H9 (cell line): ENCODE measurements around the gene DAPK1. TPM values are rescaled to one million over a fixed set of nuclear protein-coding genes. Genes with fewer than 3 reads are reported as not detected.
"Not testable (repeated sequence)": the region's sequence is repeated elsewhere in the genome, so short reads cannot be mapped to it uniquely, and the experiment has no call there.

Experiments
- DNase-seq: peaks from one replicate; pipeline ENCODE4 v3.0.0-alpha.2; 2017
- H2AFZ ChIP-seq: one replicate; pipeline ENCODE4 v1.6.1; 2013; ENCODE audit warnings: mild to moderate bottlenecking, low read length, control low read depth, moderate library complexity
- H2AK5ac ChIP-seq: 2 replicates; pipeline ENCODE4 v1.6.1; 2013; ENCODE audit warnings: low read length, control low read depth, mixed read lengths; ENCODE audit not compliant: insufficient read length
- H2BK120ac ChIP-seq: one replicate; pipeline ENCODE4 v1.6.1; 2013; ENCODE audit warnings: low read depth, mild to moderate bottlenecking, low read length, control low read depth, inconsistent platforms; ENCODE audit not compliant: poor library complexity, severe bottlenecking
- H2BK12ac ChIP-seq: 2 replicates; pipeline ENCODE4 v1.6.1; 2013; ENCODE audit warnings: low read length, control low read depth, mixed read lengths, low read depth; ENCODE audit not compliant: insufficient read length
- H2BK15ac ChIP-seq: 2 replicates; pipeline ENCODE4 v1.6.1; 2013; ENCODE audit warnings: low read depth, low read length, control low read depth
- H2BK20ac ChIP-seq: one replicate; pipeline ENCODE4 v1.6.1; 2013; ENCODE audit warnings: low read depth, mild to moderate bottlenecking, low read length, control low read depth, inconsistent platforms; ENCODE audit not compliant: poor library complexity, severe bottlenecking
- H2BK5ac ChIP-seq: 2 replicates; pipeline ENCODE4 v1.6.1; 2013; ENCODE audit warnings: low read length, control low read depth, mixed read lengths; ENCODE audit not compliant: insufficient read length
- H3K14ac ChIP-seq: 2 replicates; pipeline ENCODE4 v1.6.1; 2013; ENCODE audit warnings: low read length, control low read depth; ENCODE audit not compliant: insufficient read depth
- H3K18ac ChIP-seq: 2 replicates; pipeline ENCODE4 v1.6.1; 2013; ENCODE audit warnings: low read depth, mild to moderate bottlenecking, mixed read lengths, low read length, control low read depth; ENCODE audit not compliant: insufficient read length
- H3K23ac ChIP-seq: 2 replicates; pipeline ENCODE4 v1.6.1; 2013; ENCODE audit warnings: low read length, control low read depth, mixed read lengths, low read depth; ENCODE audit not compliant: insufficient read length
- H3K23me2 ChIP-seq: 2 replicates; pipeline ENCODE4 v1.6.1; 2013; ENCODE audit warnings: low read depth, mild to moderate bottlenecking, mixed read lengths, low read length, control low read depth; ENCODE audit not compliant: insufficient read length, poor library complexity, severe bottlenecking
- H3K27ac ChIP-seq: 2 replicates; pipeline ENCODE4 v1.5.1; 2013; ENCODE audit warnings: low read length, control low read depth, mixed read lengths, low read depth; ENCODE audit not compliant: insufficient read length
- H3K27me3 ChIP-seq: 2 replicates; pipeline ENCODE4 v1.6.1; 2013; ENCODE audit warnings: low read length, control low read depth, inconsistent platforms; ENCODE audit not compliant: insufficient read depth
- H3K4ac ChIP-seq: 2 replicates; pipeline ENCODE4 v1.6.1; 2013; ENCODE audit warnings: low read depth, mild to moderate bottlenecking, control low read depth, inconsistent platforms, low read length, moderate library complexity
- H3K4me1 ChIP-seq: 2 replicates; pipeline ENCODE4 v1.6.1; 2013; ENCODE audit warnings: low read length, control low read depth, inconsistent platforms; ENCODE audit not compliant: insufficient read depth
- H3K4me2 ChIP-seq: 2 replicates; pipeline ENCODE4 v1.6.1; 2013; ENCODE audit warnings: low read length, control low read depth, mixed read lengths; ENCODE audit not compliant: insufficient read length, insufficient read depth
- H3K56ac ChIP-seq: 2 replicates; pipeline ENCODE4 v1.6.1; 2013; ENCODE audit warnings: low read depth, mild to moderate bottlenecking, mixed read lengths, low read length, control low read depth; ENCODE audit not compliant: insufficient read length
- H3K79me1 ChIP-seq: 2 replicates; pipeline ENCODE4 v1.6.1; 2013; ENCODE audit warnings: low read depth, mild to moderate bottlenecking, moderate library complexity, low read length, control low read depth, inconsistent platforms; ENCODE audit not compliant: insufficient read depth, poor library complexity, severe bottlenecking
- H3K79me2 ChIP-seq: 2 replicates; pipeline ENCODE4 v1.6.1; 2013; ENCODE audit warnings: low read length, control low read depth, inconsistent platforms; ENCODE audit not compliant: insufficient read depth
- H3K9ac ChIP-seq: 2 replicates; pipeline ENCODE4 v1.6.1; 2013; ENCODE audit warnings: low read length, control low read depth, mixed read lengths; ENCODE audit not compliant: insufficient read length; ENCODE audit errors: extremely low read depth
- H3K9me3 ChIP-seq: one replicate; pipeline ENCODE4 v1.6.1; 2013; ENCODE audit warnings: low read depth, low read length, inconsistent platforms; ENCODE audit not compliant: control insufficient read depth
- H3T11ph ChIP-seq: one replicate; pipeline ENCODE4 v1.6.1; 2013; ENCODE audit warnings: mild to moderate bottlenecking, low read length, control low read depth, inconsistent platforms
- H4K20me1 ChIP-seq: one replicate; pipeline ENCODE4 v1.6.1; 2013; ENCODE audit not compliant: control insufficient read depth, insufficient read length, insufficient read depth
- H4K5ac ChIP-seq: 2 replicates; pipeline ENCODE4 v1.6.1; 2013; ENCODE audit warnings: low read depth, mild to moderate bottlenecking, mixed read lengths, low read length, control low read depth; ENCODE audit not compliant: insufficient read length
- H4K8ac ChIP-seq: replicated peaks from 2 replicates; pipeline ENCODE4 v1.6.1; 2013; ENCODE audit warnings: low read length, control low read depth, mixed read lengths, low read depth; ENCODE audit not compliant: insufficient read length
- H4K91ac ChIP-seq: 2 replicates; pipeline ENCODE4 v1.6.1; 2013; ENCODE audit warnings: low read depth, mild to moderate bottlenecking, moderate library complexity, mixed read lengths, low read length, control low read depth; ENCODE audit not compliant: insufficient read length
- H3K27ac Mint-ChIP-seq, 3 experiments: 2 replicates in 2 of 3; 3 replicates in 1 of 3; pipeline ENCODE4 v1.8.0; 2020 to 2021; ENCODE audit warnings: mixed read lengths in 3 of 3, mild to moderate bottlenecking in 1 of 3, moderate library complexity in 1 of 3
- H3K27me3 Mint-ChIP-seq: 2 replicates; pipeline ENCODE4 v1.8.0; 2021; ENCODE audit warnings: low read depth, mild to moderate bottlenecking, moderate library complexity, mixed read lengths
- H3K36me3 Mint-ChIP-seq, 3 experiments: 2 replicates in 2 of 3; 3 replicates in 1 of 3; pipeline ENCODE4 v1.8.0; 2020 to 2021; ENCODE audit warnings: low read depth in 3 of 3, mixed read lengths in 3 of 3; ENCODE audit not compliant: insufficient read depth in 1 of 3
- H3K4me1 Mint-ChIP-seq, 2 experiments: 2 replicates each; pipeline ENCODE4 v1.8.0; 2020; ENCODE audit warnings: mixed read lengths in 2 of 2
- H3K4me3 Mint-ChIP-seq, 2 experiments: 2 replicates in 1 of 2; 3 replicates in 1 of 2; pipeline ENCODE4 v1.8.0; 2020 to 2021; ENCODE audit warnings: mild to moderate bottlenecking in 2 of 2, mixed read lengths in 2 of 2, moderate library complexity in 1 of 2
- H3K9me3 Mint-ChIP-seq, 2 experiments: 2 replicates in 1 of 2; 3 replicates in 1 of 2; pipeline ENCODE4 v1.8.0; 2020; ENCODE audit warnings: mild to moderate bottlenecking in 2 of 2, mixed read lengths in 2 of 2, moderate library complexity in 1 of 2
- CTCF ChIP-seq: fragments of 200-600 bp; sonication (generic); conservative IDR thresholded peaks from 3 replicates; pipeline ENCODE4 v1.8.0; 2021; ENCODE audit warnings: antibody characterized with exemption, mild to moderate bottlenecking
- WGBS: extraction: QIAGEN DNeasy Blood & Tissue Kit; methylation state at CpG from one replicate; pipeline ENCODE4 v1.1.7; 2013; ENCODE audit warnings: missing lambda C conversion rate, low lambda C conversion rate, mixed read lengths; ENCODE audit not compliant: insufficient read length; ENCODE audit errors: extremely low coverage; 5-methylcytosine and 5-hydroxymethylcytosine counted together
- total RNA-seq: library from RNA; stranded (reverse); gene quantifications from 2 replicates; pipeline ENCODE4 v1.2.1, GENCODE V29; 2021

The DAPK1 gene
- total RNA-seq, 1 experiment from 2014 or later = 79.4 TPM

GRCh38 chr9:87500491-87501270 is 3.0 kb downstream of the DAPK1 start:
- peak overlapping the region in 1 of 3 experiments; percentile 52; a peak in 2 of 7 replicates for H3K27ac Mint-ChIP-seq
- Histone ChIP-seq H3K23me2 (peaks cover 11% of the 10 kb centered on the region), H4K5ac (no peak overlapping the region), H2BK15ac (no peak overlapping the region), H3K18ac (no peak overlapping the region), H3K4me2 (no peak overlapping the region), H3K4me1 (no peaks in the 10 kb centered on the region), H3K79me2 (peaks cover 13% of the 10 kb centered on the region; the same call in 1 of the 2 replicates), H3K23ac (no peak overlapping the region), H3K27me3 (no peaks in the 10 kb centered on the region), H3K9me3 (no peaks in the 10 kb centered on the region), H3K9ac (no peak overlapping the region), H2BK120ac (no peak overlapping the region), H2AFZ (no peak overlapping the region), H2BK12ac (no peak overlapping the region), H4K8ac (no peak overlapping the region), H2AK5ac (no peak overlapping the region), H3K56ac (no peak overlapping the region), H3K79me1 (peaks cover 3% of the 10 kb centered on the region), H3K14ac (no peak overlapping the region), H3K27ac (no peak overlapping the region), H4K20me1 (no peaks in the 10 kb centered on the region), H3K4ac (no peak overlapping the region), H4K91ac (no peak overlapping the region), H3T11ph (no peak overlapping the region), H2BK20ac (no peak overlapping the region), H2BK5ac (no peak overlapping the region)
- peak overlapping the region; percentile 90 to 94; a peak in 4 of 5 replicates for H3K4me3 Mint-ChIP-seq
- 100% methylated on average over 1 of the region's 7 CpGs for WGBS
- peaks cover 39 to 40% of the 10 kb centered on the region in 2 experiments for H3K4me1 Mint-ChIP-seq
- DNase-seq = no peak
- H3K36me3 Mint-ChIP-seq = peaks cover 36 to 43% (median 37%) of the 10 kb centered on the region in 3 experiments
- peaks cover 0 to 3% of the 10 kb centered on the region in 2 experiments; a peak in 1 of 5 replicates for H3K9me3 Mint-ChIP-seq
- peaks cover 10% of the 10 kb centered on the region for H3K27me3 Mint-ChIP-seq
- no peak; the same call in 1 of the 3 replicates for TF ChIP-seq CTCF

- H3K56ac ChIP-seq, H3K79me1 ChIP-seq, H3K4me1 ChIP-seq, H3K27ac Mint-ChIP-seq, H3K18ac ChIP-seq, H3K27ac ChIP-seq, H3K9me3 ChIP-seq, H3K27me3 Mint-ChIP-seq, H3K23ac ChIP-seq, H2AFZ ChIP-seq, H4K91ac ChIP-seq, H3T11ph ChIP-seq, H2BK120ac ChIP-seq, H4K5ac ChIP-seq, H4K20me1 ChIP-seq, H2BK20ac ChIP-seq, H4K8ac ChIP-seq, H3K4me3 Mint-ChIP-seq, H3K14ac ChIP-seq, H3K27me3 ChIP-seq, H3K9me3 Mint-ChIP-seq, H2AK5ac ChIP-seq, DNase-seq, H2BK15ac ChIP-seq, H2BK5ac ChIP-seq, H2BK12ac ChIP-seq, H3K4me2 ChIP-seq, H3K9ac ChIP-seq, H3K4ac ChIP-seq: not testable (repeated sequence)
- Histone ChIP-seq H3K23me2 (peaks cover 11% of the 10 kb centered on the region), H3K79me2 (peaks cover 13% of the 10 kb centered on the region; the same call in 1 of the 2 replicates)
- Mint-ChIP-seq H3K4me1 (peaks cover 37 to 38% of the 10 kb centered on the region in 2 experiments), H3K36me3 (peaks cover 39 to 48% (median 39%) of the 10 kb centered on the region in 3 experiments)
- WGBS = no CpG with 5 or more reads among the region's 11 CpGs
These were observed 3.6 kb downstream of the DAPK1 start for GRCh38 chr9:87501271-87501656.
